HepG2 (cell line): Measurements from ENCODE around the gene ZNF443. TPM values are rescaled to one million over a fixed set of nuclear protein-coding genes. Genes with fewer than 3 reads are reported as not detected.

ENCODE experiments used
- AKNA ChIP-seq: sonication (generic); formaldehyde crosslinking; IDR thresholded peaks from 2 replicates; pipeline ENCODE4 v1.4.0; 2020; ENCODE audit warnings: missing genetic modification reagents, borderline replicate concordance
- BORCS8-MEF2B ChIP-seq: sonication (generic); formaldehyde crosslinking; IDR thresholded peaks from 2 replicates; pipeline ENCODE4 v1.8.0; 2022; ENCODE audit warnings: mild to moderate bottlenecking, missing genetic modification reagents
- BRD4 ChIP-seq: sonication (generic); formaldehyde crosslinking; IDR thresholded peaks from 2 replicates; pipeline ENCODE4 v1.4.0; 2020; ENCODE audit warnings: missing genetic modification reagents
- CBX2 ChIP-seq, 2 experiments: fragments of 200-600 bp in 1 of 2; sonication (generic); formaldehyde crosslinking in 1 of 2; IDR thresholded peaks; 2 replicates each; pipeline versions ENCODE4 v1.7.0 to v1.8.1; 2018 to 2022; ENCODE audit warnings: low read depth in 2 of 2, low read length in 1 of 2, mild to moderate bottlenecking in 1 of 2, missing genetic modification reagents in 1 of 2
- CBX5 ChIP-seq: sonication (generic); formaldehyde crosslinking; IDR thresholded peaks from 2 replicates; pipeline ENCODE4 v1.4.0; 2020; ENCODE audit warnings: missing genetic modification reagents, borderline replicate concordance
- IRF9 ChIP-seq: sonication (generic); formaldehyde crosslinking; IDR thresholded peaks from 2 replicates; pipeline ENCODE4 v1.8.0; 2022; ENCODE audit warnings: missing genetic modification reagents, mild to moderate bottlenecking, borderline replicate concordance
- JDP2 ChIP-seq: sonication (generic); formaldehyde crosslinking; IDR thresholded peaks from 2 replicates; pipeline ENCODE4 v1.8.1; 2022; ENCODE audit warnings: missing genetic modification reagents, borderline replicate concordance
- MIER2 ChIP-seq: IDR thresholded peaks from 2 replicates; pipeline ENCODE4 v1.6.1; 2016; ENCODE audit warnings: missing biosample characterization, missing genetic modification reagents
- POGZ ChIP-seq: sonication (generic); formaldehyde crosslinking; IDR thresholded peaks from 2 replicates; pipeline ENCODE4 v1.4.0; 2020; ENCODE audit warnings: mild to moderate bottlenecking, missing genetic modification reagents
- SAP130 ChIP-seq: IDR thresholded peaks from 2 replicates; pipeline ENCODE4 v1.6.1; 2016; ENCODE audit warnings: low read depth
- SMC3 ChIP-seq: IDR thresholded peaks from 2 replicates; pipeline ENCODE4 v1.6.1; 2011; ENCODE audit warnings: low read length, improper control_type of control experiment
- SP2 ChIP-seq: sonication (generic); formaldehyde crosslinking; IDR thresholded peaks from 2 replicates; pipeline ENCODE4 v1.5.1; 2020; ENCODE audit warnings: mild to moderate bottlenecking, missing genetic modification reagents
- SYNCRIP ChIP-seq: fragments of 200-400 bp; formaldehyde crosslinking; IDR thresholded peaks from 2 replicates; pipeline ENCODE4 v1.6.1; 2018; ENCODE audit warnings: mild to moderate bottlenecking, low read depth, low read length; ENCODE audit not compliant: insufficient read depth
- TEF ChIP-seq: sonication (generic); formaldehyde crosslinking; IDR thresholded peaks from 2 replicates; pipeline ENCODE4 v1.5.0; 2020; ENCODE audit warnings: missing genetic modification reagents
- TGIF2 ChIP-seq: IDR thresholded peaks from 2 replicates; pipeline ENCODE4 v1.6.1; 2016; ENCODE audit warnings: control low read depth, missing compliant biosample characterization
- TP53 ChIP-seq: sonication (generic); formaldehyde crosslinking; conservative IDR thresholded peaks from 2 replicates; pipeline ENCODE4 v1.4.0; 2020; ENCODE audit warnings: missing genetic modification reagents
- ZNF670 ChIP-seq: sonication (generic); formaldehyde crosslinking; IDR thresholded peaks from 2 replicates; pipeline ENCODE4 v1.8.0; 2022; ENCODE audit warnings: mild to moderate bottlenecking, missing genetic modification reagents, borderline replicate concordance
- ZNF768 ChIP-seq: sonication (generic); formaldehyde crosslinking; IDR thresholded peaks from 2 replicates; pipeline ENCODE4 v1.4.0; 2020; ENCODE audit warnings: missing genetic modification reagents
- ZNF891 ChIP-seq: sonication (generic); formaldehyde crosslinking; IDR thresholded peaks from 2 replicates; pipeline ENCODE4 v1.5.0; 2020; ENCODE audit warnings: mild to moderate bottlenecking, missing genetic modification reagents
- polyA plus RNA-seq, 8 experiments: library from polyadenylated mRNA; depleted of rRNA in 3 of 8; stranded (reverse) in 7 of 8; unstranded in 1 of 8; fragments of >200 nt; fragmentation: Illumina TruSeq in 4 of 8; extraction: Trizol in 4 of 8; gene quantifications; 2 replicates each; pipeline versions ENCODE4 v1.2.1 to v1.2.3, GENCODE V29; 2011 to 2016; ENCODE audit warnings: low read depth in 4 of 8, missing spikeins in 1 of 8, mixed read lengths in 1 of 8; ENCODE audit not compliant: insufficient read depth in 1 of 8
- total RNA-seq, 5 experiments: library from RNA; depleted of rRNA; stranded (reverse); fragments of >200 nt; fragmentation: Illumina TruSeq; extraction: Trizol; gene quantifications; 2 replicates each; pipeline ENCODE4 v1.2.3, GENCODE V29; 2016; ENCODE audit warnings: low read depth in 1 of 5
- TF ChIP-seq, protein P1 (sequence below): sonication (generic); formaldehyde crosslinking; IDR thresholded peaks from 2 replicates; pipeline ENCODE4 v1.4.0; 2020; ENCODE audit warnings: mild to moderate bottlenecking, missing genetic modification reagents
- TF ChIP-seq, protein P2 (sequence below): sonication (generic); formaldehyde crosslinking; IDR thresholded peaks from 2 replicates; pipeline ENCODE4 v1.5.0; 2020; ENCODE audit warnings: missing genetic modification reagents
- TF ChIP-seq, protein P3 (sequence below): sonication (generic); formaldehyde crosslinking; IDR thresholded peaks from 2 replicates; pipeline ENCODE4 v1.4.0; 2020; ENCODE audit warnings: mild to moderate bottlenecking, missing genetic modification reagents

Gene ZNF443
- total and polyA plus RNA-seq, 2 of the 13 experiments (the other 11 are each of a cell fraction or from before 2014, with no cell fraction given) = 3.6 to 19.0 TPM

DNA sequence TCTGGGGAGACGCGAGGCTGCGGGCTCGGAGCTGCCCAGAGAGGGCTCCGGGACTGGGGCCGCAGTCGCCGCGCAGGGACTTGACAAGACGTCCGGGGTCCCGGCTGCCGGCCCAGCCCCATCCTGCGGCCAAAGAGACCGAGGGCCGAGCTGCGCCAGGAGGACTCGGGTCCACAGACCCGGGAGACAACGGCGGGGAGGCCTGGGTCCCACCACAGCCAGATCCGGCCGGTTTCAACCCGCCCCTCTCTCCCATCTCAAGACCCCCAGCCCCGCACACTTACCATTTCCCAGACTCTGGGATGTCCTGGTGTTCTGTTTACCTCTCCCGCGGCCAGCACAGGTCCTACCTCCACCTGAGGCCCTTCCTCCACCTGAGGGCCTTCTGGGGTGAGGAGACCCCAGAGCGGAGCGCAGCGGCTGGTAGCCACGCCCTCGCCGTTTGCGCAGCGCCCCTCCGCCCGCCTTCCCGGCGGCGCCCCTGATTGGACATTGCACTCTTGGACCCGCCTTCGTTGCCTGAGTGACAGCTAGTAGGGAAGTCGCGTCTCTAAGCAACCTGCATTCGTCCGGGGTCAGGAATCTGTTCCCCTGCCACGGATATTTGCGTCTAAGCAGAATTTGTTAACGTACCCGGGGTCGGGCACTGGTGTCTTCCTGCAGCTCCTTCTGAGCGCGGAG lies 43.7 kb upstream of the ZNF443 start, which contains the start of gene ZNF709 (continued):
- TF ChIP-seq AKNA (CRISPR knock-in tag) (no peak), JDP2 (CRISPR knock-in tag) (no peak), SYNCRIP (no peak), SP2 (CRISPR knock-in tag) (peak; percentile 91), BRD4 (no peak), CBX5 (no peak; the same call in 1 of the 2 replicates), ZNF891 (CRISPR knock-in tag) (peak; percentile 70; the same call in 1 of the 2 replicates), MIER2 (no peak), IRF9 (CRISPR knock-in tag) (peak; percentile 89), CBX2 (IDR thresholded peaks at IDR 0.05; ENCODE audit: low read depth, low read length) (no peak), CBX2 (CRISPR knock-in tag; IDR thresholded peaks at IDR 0.05; ENCODE audit: low read depth) (no peak), SAP130 (peak; percentile 78), POGZ (0 out of 2 replicates have a peak, but pooled peaks have one; percentile 41), SMC3 (no peak), TP53 (no peak), BORCS8-MEF2B (peak; percentile 42; the same call in 1 of the 2 replicates), ZNF670 (CRISPR knock-in tag) (peak; percentile 86), TEF (no peak), TGIF2 (no peak), ZNF768 (peak; percentile 32; the same call in 1 of the 2 replicates)
- TF ChIP-seq, protein P1, sequence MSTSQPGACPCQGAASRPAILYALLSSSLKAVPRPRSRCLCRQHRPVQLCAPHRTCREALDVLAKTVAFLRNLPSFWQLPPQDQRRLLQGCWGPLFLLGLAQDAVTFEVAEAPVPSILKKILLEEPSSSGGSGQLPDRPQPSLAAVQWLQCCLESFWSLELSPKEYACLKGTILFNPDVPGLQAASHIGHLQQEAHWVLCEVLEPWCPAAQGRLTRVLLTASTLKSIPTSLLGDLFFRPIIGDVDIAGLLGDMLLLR (CRISPR knock-in tag) = no peak
- TF ChIP-seq, protein P2, sequence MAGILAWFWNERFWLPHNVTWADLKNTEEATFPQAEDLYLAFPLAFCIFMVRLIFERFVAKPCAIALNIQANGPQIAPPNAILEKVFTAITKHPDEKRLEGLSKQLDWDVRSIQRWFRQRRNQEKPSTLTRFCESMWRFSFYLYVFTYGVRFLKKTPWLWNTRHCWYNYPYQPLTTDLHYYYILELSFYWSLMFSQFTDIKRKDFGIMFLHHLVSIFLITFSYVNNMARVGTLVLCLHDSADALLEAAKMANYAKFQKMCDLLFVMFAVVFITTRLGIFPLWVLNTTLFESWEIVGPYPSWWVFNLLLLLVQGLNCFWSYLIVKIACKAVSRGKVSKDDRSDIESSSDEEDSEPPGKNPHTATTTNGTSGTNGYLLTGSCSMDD (CRISPR knock-in tag) = no peak
- TF ChIP-seq, protein P3, sequence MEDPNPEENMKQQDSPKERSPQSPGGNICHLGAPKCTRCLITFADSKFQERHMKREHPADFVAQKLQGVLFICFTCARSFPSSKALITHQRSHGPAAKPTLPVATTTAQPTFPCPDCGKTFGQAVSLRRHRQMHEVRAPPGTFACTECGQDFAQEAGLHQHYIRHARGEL (CRISPR knock-in tag) = no peak
